Hematopoietic multipotent progenitor cell treated with erythropoietin and hydrocortisone succinate and interleukin-3 and kit ligand, for 4 days (in vitro differentiated cells): ENCODE data around the gene FAM181B.

Experiments used
- DNase-seq: peaks from one replicate; pipeline ENCODE4 v3.0.0-alpha.2; 2015

Gene FAM181B

GRCh38 chr11:82680252-82680651 is 53.4 kb downstream of the FAM181B start:
- DNase-seq, result peak; percentile 81
